Measurements from ENCODE around the gene FAM234B. TPM values are rescaled to one million over a fixed set of nuclear protein-coding genes. Genes with fewer than 3 reads are reported as not detected.
"Not testable (repeated sequence)": the region's sequence is repeated elsewhere in the genome, so short reads cannot be mapped to it uniquely, and the experiment has no call there.

The FAM234B gene
- total RNA-seq, 1 experiment from 2014 or later, result 2.7 TPM

GRCh38 chr12:13082861-13083260 lies 38.7 kb downstream of the FAM234B start:
- no peaks in the 10 kb centered on the region for H3K36me3 Mint-ChIP-seq (ENCODE audit: insufficient read depth, unreplicated experiment)
- peaks cover 11% of the 10 kb centered on the region for H3K4me1 Mint-ChIP-seq (ENCODE audit: low read depth, unreplicated experiment)
- no peak for DNase-seq
- H3K27me3 Mint-ChIP-seq (ENCODE audit: unreplicated experiment), result peaks cover 26% of the 10 kb centered on the region
- H3K4me3 Mint-ChIP-seq (ENCODE audit: low read depth, unreplicated experiment), result no peak overlapping the region
- no peaks in the 10 kb centered on the region for H3K9me3 Mint-ChIP-seq (ENCODE audit: low read depth, unreplicated experiment)
- H3K27ac Mint-ChIP-seq (ENCODE audit: unreplicated experiment), result no peak overlapping the region
- BruUV-seq (replicated peaks), result no TSS peak
- intact Hi-C loops (cut with micrococcal nuclease; ENCODE audit: unreplicated experiment), result no loop called here
- no peak for TF ChIP-seq CTCF (IDR thresholded peaks at IDR 0.05; ENCODE audit: unreplicated experiment)
- CTCF ChIA-PET, result no interaction called here

- H3K4me3 Mint-ChIP-seq (ENCODE audit: low read depth, unreplicated experiment); H3K9me3 Mint-ChIP-seq (ENCODE audit: low read depth, unreplicated experiment); CTCF ChIA-PET; BruUV-seq (replicated peaks); intact Hi-C loops (cut with micrococcal nuclease; ENCODE audit: unreplicated experiment); DNase-seq; H3K36me3 Mint-ChIP-seq (ENCODE audit: insufficient read depth, unreplicated experiment); H3K27ac Mint-ChIP-seq (ENCODE audit: unreplicated experiment): not testable (repeated sequence)
- peaks cover 34% of the 10 kb centered on the region for H3K27me3 Mint-ChIP-seq (ENCODE audit: unreplicated experiment)
- H3K4me1 Mint-ChIP-seq (ENCODE audit: low read depth, unreplicated experiment), result peaks cover 11% of the 10 kb centered on the region
Measured at GRCh38 chr12:13083638-13084037, 39.5 kb downstream of the FAM234B start.

- Mint-ChIP-seq H3K4me1 (ENCODE audit: low read depth, unreplicated experiment) (peaks cover 11% of the 10 kb centered on the region), H3K27ac (ENCODE audit: unreplicated experiment) (no peak overlapping the region), H3K27me3 (ENCODE audit: unreplicated experiment) (peaks cover 38% of the 10 kb centered on the region), H3K9me3 (ENCODE audit: low read depth, unreplicated experiment) (no peaks in the 10 kb centered on the region), H3K36me3 (ENCODE audit: insufficient read depth, unreplicated experiment) (no peaks in the 10 kb centered on the region), H3K4me3 (ENCODE audit: low read depth, unreplicated experiment) (no peak overlapping the region)
- no peak for TF ChIP-seq CTCF (IDR thresholded peaks at IDR 0.05; ENCODE audit: unreplicated experiment)
- no TSS peak for BruUV-seq (replicated peaks)
- CTCF ChIA-PET, result no interaction called here
- intact Hi-C loops (cut with micrococcal nuclease; ENCODE audit: unreplicated experiment), result no loop called here
- no peak for DNase-seq
Measured at GRCh38 chr12:13084898-13085640, 40.9 kb downstream of the FAM234B start.

GRCh38 chr12:13085968-13086686 lies 41.9 kb downstream of the FAM234B start:
- peaks cover 34% of the 10 kb centered on the region for H3K27me3 Mint-ChIP-seq (ENCODE audit: unreplicated experiment)
- no peak overlapping the region for H3K4me3 Mint-ChIP-seq (ENCODE audit: low read depth, unreplicated experiment)
- peaks cover 11% of the 10 kb centered on the region for H3K4me1 Mint-ChIP-seq (ENCODE audit: low read depth, unreplicated experiment)
- DNase-seq, result no peak
- BruUV-seq (replicated peaks), result no TSS peak
- H3K36me3 Mint-ChIP-seq (ENCODE audit: insufficient read depth, unreplicated experiment), result no peaks in the 10 kb centered on the region
- TF ChIP-seq CTCF (IDR thresholded peaks at IDR 0.05; ENCODE audit: unreplicated experiment), result no peak
- no peak overlapping the region for H3K27ac Mint-ChIP-seq (ENCODE audit: unreplicated experiment)
- CTCF ChIA-PET, result no interaction called here
- intact Hi-C loops (cut with micrococcal nuclease; ENCODE audit: unreplicated experiment), result no loop called here
- H3K9me3 Mint-ChIP-seq (ENCODE audit: low read depth, unreplicated experiment), result no peaks in the 10 kb centered on the region

DNA sequence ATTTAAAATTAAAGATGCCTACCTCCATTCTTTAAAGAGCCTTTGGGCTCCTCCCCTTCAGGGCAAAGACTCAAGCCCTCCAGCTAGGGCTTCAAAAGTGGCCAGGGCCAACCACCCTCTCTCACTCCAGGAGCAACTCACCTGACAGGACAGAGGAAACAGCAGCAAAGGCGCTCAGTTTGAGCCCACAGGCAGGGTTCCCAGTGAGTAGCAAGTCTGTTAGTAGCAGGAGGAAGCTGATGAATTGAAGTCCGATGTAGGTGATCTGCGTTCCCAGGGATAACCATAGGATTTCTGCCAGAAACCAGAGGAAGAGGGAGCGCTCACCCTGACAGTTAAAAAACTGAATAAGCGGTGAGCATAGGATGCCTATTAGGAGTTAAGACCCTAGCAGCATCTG lies 43.6 kb downstream of the FAM234B start:
- CTCF ChIA-PET, result no interaction called here
- no peak for TF ChIP-seq CTCF (IDR thresholded peaks at IDR 0.05; ENCODE audit: unreplicated experiment)
- Mint-ChIP-seq H3K27ac (ENCODE audit: unreplicated experiment) (no peak overlapping the region), H3K4me3 (ENCODE audit: low read depth, unreplicated experiment) (no peak overlapping the region), H3K36me3 (ENCODE audit: insufficient read depth, unreplicated experiment) (no peaks in the 10 kb centered on the region), H3K4me1 (ENCODE audit: low read depth, unreplicated experiment) (peaks cover 11% of the 10 kb centered on the region), H3K9me3 (ENCODE audit: low read depth, unreplicated experiment) (no peaks in the 10 kb centered on the region), H3K27me3 (ENCODE audit: unreplicated experiment) (peaks cover 26% of the 10 kb centered on the region)
- no TSS peak for BruUV-seq (replicated peaks)
- no peak for DNase-seq
- intact Hi-C loops (cut with micrococcal nuclease; ENCODE audit: unreplicated experiment), result no loop called here
